ENCODE results near the gene VDAC1.
"Not testable (repeated sequence)": the region's sequence is repeated elsewhere in the genome, so short reads cannot be mapped to it uniquely, and the experiment has no call there.

Gene VDAC1

DNA sequence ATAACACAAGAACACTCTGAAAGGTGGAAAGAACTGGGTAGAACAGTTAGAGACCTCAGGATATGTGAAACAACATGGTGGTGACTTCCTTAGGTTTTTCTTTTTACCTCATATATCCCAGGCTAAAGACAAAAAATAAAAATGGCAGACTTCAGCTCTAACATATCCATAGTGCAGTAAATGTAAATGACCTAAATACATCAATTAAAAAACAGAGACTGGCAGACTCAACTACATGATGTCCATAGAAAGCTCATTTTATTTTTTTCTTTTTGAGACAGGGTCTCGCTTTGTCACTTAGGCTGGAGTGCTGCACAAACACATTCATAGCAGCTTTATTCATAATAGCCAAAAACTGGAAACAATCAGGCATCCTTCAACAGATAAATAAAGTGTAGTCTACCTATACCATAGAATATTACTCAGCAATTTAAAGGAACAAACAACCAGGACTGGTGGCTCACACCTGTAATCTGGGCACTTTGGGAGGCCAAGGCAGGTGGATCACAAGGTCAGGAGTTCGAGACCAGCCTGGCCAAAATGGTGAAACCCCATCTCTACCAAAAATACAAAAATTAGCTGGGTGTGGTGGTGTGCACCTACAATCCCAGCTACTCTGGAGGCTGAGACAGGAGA lies 41.2 kb downstream of the VDAC1 start:
- DNase-seq: no peak

DNA sequence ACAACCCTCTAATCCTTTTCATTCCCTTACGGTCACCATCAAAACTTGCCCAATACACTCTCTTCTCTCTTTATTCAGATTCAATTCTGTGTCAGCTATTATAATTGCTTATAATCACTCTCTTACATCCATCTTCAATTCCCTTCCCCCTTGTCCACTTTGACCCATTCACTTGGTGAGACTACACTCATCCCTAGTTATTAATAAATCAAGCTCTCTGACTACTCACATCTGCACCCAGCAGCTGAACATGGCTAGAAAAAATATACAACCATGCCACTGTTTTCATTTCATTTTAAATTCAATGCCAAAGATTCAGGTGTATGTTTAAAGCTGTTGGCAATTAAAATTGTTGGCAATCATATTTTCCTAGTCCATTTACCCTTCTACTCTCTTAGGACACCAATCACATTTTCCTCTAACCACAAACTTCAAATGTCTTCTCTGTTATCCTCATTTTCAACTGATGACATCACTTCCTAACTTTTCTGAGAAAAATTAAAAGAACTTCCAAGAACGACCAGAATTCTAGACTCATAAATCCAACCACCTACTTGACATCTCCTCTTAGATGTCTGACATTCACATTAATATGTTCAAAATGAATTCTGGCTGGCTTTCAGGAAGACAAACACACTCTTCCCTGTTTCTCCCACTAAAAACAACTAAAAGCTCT lies 41.8 kb downstream of the VDAC1 start:
- no peak for DNase-seq

DNA sequence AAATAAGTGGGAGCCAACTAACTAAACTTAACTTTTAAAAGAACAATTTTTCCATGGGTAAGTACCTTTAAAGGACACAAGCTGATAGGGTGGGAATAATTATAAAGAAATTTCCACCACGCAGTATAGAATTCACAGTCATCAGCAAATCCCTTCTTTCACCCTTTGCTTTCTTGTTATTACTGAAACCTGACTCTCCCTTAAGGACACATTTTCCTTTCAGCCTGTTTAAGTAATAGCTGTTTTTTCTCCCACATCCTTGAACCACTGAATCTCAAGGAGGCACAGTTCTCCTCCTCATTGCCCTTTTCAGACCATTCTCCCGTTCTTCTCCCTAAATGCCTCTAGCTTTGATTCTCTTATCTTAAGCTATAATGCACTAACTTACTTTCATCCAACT lies 42.6 kb downstream of the VDAC1 start:
- DNase-seq: no peak

DNA sequence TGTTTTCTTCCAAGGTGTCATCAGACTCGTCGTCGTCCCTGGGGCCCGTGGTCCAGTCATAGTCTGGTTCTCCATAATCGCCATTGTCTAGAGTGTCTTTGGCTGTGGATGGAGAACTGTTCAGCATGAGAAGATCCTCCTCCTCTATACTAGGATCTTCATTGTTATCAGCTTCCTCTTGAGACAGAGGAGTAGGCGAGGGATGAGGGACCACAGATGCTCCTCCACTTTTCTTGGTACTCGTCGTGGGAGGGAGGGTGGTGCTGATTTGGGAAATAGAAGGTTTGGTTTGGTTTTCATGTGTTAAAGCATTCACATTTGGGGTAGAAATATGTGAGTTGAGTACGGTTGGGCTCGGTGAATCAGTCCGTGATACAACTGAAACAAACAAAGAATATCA lies 45.1 kb downstream of the VDAC1 start:
- DNase-seq: no peak

DNA sequence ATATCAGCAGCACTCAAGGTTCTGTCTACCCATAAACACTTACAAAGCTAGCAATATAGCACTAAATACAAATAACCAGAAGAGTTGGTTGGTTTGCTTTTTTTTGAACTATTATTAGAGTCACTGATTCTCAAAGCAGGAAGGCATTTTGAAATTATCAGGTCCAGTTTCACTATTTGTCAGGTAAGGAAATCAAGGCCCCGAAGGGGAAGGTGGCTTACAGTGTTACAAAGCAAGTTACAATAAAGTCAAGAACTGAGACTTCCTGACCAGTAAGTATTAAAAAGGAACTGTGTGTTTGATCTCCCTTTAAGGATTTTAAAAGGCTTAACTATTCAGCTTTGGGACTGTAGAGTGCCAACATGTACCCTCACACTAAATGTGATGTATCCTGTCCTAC lies 47.2 kb downstream of the VDAC1 start:
- no peak for DNase-seq

DNA sequence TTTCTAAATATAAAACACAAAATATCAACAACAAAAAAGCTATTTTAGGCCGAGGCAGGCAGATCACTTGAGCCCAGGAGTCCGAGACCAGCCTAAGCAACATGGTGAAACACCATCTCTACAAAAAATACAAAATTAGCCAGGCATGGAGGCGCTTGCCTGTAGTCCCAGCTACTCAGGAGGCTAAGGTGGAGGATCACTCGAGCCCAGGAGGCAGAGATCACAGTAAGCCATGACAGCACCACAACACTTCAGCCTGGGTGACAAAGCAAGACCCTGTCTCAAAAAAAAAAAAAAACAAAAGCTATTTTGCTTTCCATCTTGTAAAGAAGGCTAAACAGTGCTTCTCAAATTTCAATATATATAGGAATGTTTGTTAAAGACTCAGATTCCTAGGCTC lies 47.7 kb downstream of the VDAC1 start:
- DNase-seq: no peak

DNA sequence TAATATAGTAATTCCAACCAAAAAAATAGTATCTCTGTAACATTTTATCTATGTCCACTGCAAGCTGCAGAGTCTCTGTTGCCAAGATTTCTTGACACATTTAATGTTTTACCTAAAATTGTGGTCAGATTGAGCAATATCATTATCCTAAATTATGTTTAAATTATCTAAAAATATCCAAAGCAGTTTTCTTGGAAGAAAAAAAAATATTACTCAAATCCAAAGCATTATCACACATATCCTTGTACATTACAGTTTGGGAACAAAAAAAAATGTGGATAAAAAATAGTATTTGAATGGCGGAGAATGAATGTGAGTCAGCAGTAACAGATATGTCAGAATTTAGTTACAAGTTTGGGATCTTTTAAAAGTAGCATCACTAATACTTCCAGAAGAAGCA lies 48.6 kb downstream of the VDAC1 start:
- DNase-seq: not testable (repeated sequence)

DNA sequence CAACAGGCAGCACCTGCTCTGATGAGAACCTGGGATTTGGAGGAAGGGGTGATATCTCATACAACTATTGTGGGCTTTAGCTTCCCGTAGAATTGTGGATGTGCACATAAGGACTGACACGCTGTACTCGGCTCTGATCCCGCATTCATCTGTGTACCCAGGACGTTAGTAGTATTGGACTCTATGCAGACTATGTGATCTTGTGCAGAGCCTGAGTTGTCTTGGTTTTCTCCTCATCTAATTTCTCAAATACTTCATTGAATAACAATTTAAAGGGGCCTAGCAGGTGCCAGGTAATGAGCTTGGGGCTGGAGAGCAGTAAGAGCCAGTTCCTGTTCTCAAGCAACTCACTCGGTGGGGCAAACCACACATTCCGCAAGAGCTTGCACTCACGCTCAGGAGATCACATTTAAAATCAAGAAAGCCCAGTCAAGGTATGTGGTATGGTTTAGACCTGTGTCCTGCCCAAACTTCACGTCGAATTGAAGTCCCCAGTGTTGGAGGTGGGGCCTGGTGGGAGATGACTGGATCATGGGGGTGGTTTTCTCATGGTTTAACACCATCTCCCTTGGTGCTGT lies 51.1 kb downstream of the VDAC1 start:
- DNase-seq: no peak

DNA sequence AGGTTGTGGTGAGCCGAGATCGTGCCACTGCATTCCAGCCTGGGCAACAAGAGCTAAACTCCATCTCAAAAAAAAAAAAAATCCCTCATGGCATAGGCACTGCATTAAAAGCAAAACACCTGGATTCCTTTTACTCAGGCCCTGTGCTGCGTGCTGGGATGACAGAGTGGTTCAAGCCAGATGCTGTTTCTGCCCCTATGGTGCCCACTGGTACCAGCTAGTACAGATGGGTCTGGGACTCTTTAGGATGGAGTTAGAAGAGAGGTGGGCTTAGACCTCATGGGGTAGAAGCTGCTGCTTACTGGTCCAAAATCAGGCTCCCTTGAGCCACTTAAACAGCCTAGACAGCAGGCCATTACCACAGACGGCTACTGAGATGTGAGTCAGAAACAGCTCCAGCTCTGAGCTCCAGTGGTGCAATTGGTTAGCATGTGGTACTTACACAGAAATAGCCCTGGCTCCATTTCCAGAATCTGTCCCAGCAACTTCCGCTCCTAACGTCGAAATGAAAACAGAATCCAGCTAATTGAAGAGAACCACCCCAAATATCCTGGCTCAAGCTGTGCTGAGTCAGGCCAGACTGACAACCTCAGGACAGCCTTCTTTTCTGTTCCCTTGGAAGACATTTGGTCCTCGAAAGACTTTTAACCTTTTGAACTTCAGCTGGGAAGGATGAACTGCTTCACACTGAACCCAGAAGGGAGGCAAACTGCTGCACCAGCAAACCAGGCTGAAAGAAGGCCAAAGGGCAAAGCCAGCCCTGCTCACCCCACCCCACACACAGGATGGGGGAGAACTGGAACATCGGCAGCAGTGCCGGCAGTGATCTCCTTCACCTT lies 51.8 kb downstream of the VDAC1 start:
- DNase-seq: no peak

DNA sequence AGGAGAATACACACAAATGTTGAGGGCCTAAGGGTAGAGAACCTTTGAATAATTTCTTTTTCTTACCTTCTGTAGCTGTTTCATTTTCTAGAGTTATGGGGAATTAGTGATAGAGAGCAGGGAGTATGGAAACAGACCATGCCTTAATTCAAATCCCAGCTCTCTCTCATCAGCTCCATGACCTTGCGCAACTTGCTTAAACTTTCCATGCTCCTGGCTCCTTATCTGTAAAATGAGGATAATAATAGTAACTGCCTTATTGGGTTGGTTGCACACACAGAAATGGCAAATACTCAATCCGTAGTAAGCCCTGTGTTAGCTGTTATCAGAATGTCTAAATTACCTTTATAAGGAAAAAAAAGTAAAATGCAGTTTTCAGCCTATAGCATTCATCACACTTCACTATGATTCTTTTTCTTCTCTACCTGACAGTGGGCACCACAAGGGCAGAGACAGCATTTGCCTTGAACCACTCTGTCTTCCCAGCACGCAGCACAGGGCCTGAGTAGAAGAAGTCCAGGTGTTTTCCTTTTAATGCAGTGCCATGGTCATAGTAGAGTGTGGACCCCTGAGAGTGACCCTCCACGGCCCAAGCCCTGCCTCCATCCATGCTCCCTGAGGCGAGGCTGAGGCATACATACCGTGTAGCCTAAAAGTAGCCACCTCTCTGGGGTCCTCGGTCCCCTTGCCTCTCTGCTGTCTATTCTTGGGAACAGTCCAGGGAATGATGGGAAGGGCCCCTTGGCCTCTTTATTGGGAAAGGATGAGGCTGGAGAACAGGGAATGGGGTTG lies 53.8 kb downstream of the VDAC1 start:
- no peak for DNase-seq

DNA sequence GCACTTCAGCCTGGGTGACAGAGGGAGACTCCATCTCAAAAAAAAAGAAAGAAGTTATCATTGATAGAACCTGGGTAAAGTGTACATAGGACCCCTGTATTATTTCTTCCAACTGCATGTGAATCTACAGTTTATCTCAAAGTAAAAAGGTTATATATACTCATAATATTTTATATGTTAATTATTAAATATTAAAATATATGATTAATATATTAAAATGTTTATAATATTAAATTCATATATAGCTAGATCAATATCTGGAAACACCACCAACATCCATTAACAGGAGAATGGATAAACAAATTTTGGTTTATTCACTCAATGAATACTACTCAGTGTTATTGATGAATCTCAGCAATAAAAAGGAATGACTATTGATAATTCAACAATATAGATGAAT lies 56.1 kb downstream of the VDAC1 start:
- no peak for DNase-seq

DNA sequence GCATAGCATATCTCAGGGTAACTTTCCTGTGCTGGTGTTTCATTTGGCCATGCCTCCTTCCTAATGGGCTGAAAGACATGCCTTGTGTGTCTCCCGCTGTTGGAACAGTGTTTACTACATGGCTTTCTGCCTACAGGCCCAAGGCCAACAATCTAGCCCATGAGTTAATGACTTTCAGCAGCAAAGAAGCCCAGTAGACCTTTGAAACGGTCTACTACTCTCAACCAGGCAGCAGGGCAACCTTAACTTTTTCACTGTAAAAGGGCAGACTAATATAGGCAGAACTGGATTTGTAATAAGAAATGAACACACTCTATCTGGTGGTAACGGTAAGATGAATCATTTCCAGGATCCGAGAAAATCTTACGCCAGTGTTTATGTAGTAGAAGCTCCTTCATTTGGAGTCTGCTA lies 57.3 kb downstream of the VDAC1 start:
- DNase-seq: no peak

DNA sequence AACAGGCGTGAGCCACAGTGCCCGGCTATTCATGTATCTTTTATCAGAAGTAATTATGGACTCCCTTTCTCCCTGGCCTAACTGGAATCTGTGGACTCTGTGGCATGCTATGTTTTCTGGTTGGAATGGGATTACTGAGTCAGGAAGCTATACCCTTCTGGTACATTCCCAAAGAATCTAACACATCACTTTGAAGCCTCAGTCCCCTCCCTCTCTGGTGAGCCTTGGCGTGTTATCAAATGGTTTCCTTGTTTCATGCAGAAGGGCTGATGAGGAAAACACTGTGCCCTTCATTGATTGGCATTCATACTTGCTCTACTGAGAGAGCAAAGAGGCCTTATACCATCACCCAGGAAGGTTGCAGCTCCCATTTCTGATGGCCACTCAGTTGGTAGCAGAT lies 59.2 kb downstream of the VDAC1 start:
- no peak for DNase-seq

DNA sequence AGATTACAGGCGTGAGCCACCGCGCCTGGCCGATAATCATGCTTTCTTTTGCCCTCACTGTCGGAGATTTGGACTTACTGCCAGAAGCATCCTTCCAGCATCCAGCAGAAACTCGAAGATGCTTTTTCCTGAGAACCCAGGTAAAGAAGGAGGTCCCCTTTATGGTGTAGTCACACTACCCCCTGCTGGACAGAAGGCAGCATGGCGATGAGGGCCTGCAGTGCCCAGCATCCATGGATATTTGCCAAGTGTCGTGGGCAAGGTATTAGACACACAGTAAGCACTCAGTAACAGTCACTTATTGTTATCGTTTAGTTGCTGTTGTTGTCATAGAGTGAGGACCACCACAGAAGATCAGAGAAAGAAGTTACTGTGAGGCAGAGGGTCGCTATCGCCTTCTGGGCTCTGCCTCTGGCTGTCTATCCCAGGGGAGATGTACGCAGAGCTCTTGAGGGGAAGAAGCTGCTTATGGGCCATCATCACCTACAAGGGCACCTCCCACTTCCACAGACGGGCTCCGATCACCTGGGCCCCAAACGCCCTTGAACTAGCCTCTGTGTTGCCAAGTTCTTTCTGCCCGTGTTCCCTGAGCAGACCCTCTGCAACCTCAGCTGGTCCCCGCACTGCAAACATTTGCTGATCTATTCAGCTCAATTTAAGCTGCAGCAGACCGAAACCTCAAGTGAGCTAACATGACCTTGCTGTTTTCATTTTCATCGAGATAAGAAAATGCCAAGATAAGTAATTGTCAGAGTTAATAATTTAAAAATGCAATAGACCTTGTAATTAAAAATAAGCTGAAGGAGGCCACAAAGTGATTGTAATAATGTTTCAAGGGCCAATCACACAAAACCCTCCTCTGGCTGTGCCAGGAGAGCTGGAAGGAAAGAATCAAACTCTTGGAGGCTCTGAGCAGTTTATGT lies 60.3 kb downstream of the VDAC1 start:
- peak; percentile 30 for DNase-seq

DNA sequence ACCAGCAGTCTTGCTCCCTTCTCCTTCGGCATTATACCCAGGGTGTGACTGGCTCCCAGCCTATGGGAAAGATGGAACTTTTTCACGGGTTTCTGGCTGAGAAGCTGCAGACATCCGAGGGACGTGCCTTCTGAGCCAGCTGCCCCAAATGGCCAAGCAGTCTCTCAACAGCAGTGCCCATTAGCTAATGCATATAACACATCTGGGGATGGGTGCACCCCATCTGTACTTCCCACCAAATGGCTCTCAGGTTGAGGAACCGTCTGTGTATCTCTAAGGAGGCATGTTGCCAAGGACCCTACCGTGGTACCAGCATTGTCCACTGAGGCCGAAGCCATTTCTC lies 61.3 kb downstream of the VDAC1 start:
- DNase-seq: no peak

DNA sequence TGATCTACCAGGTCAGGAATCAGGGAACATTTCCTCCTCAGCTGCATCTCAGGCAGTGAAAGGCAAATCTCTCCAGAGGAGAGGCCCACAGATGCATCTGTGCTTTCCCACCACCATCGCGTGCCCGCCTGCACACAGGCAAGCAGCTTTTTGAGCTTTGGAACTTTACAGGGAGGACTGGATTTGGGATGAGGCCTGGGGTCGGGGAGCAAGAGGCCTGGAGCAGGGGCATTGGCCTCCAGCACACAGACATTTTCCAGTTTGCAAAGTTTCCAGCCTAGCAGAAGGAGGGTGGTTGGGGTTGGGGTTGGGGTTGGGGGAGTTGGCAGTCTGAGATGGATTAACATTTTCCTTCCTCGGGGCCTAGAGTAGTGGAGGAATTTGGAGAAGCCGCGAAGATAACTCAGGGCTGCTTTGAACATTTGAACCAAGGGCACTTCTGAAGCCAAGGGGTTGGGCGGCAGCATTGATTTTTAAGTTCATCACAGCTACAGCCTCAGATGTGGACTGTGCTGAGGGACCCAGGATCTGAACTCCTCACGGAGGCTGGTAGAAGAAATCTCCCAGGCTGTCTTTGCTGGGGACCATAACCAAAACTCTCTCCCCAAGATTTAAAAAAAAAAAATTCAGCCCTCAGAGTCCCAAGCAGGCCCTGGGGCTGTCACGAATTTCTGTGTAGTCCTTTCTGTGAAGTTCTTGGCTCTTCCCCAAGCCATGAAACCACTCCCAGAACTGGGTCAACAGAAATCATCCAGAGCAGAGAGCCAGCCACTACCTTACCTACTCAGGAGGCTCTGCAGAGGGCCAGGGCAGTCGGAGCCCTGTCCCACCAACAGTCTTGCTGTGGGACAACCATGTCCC lies 61.9 kb downstream of the VDAC1 start:
- DNase-seq: no peak

DNA sequence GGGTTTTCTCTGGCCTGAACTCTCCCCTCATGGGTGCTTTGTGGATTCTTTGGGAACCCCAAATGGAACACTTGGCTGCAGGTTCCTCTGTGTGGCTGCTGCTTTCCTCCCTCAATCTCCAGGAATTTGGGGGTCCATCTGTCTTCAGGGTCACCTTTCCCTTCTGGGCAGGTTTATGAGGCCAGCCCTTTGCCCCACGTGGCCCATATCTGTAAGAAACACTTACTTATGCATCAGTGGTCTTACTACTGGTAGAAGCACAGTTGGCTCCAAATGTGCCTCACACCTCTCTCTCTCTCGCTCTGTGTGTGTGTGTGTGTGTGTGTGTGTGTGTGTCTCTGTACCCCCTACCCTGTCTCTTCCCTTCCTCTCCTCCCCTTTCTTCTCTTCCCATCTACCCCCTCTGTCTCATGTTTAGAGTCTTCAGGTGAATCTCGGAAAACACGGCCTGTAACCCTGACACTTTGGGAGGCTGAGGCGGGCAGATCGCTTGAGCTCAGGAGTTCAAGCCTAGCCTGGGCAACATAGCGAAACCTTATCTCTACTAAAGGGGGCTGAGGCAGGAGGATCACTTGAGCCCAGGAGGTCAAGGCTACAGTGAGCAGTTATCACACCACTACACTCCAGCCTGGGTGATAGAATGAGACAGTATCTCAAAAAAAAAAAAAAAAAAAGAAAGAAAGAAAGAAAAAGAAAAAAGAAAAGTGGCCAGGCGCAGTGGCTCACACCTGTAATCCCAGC lies 63.1 kb downstream of the VDAC1 start:
- DNase-seq: no peak

DNA sequence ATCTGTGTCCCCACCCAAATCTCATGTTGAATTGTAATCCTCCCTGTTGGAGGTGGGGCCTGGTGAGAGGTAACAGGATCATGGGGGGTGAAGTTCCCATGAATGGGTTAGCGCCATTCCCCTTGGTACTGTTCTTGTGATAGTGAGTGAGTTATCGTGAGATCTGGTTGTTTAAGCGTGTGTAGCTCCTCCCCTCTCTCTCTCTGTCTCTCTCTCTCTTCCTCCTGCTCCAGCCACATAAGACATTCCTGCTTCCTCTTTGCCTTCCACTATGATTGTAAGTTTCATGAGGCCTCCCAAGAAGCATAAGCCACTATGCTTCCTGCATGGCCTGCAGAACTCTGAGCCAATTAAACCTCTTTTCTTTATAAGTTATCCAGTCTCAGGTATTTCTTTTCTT lies 65.1 kb downstream of the VDAC1 start:
- no peak for DNase-seq

DNA sequence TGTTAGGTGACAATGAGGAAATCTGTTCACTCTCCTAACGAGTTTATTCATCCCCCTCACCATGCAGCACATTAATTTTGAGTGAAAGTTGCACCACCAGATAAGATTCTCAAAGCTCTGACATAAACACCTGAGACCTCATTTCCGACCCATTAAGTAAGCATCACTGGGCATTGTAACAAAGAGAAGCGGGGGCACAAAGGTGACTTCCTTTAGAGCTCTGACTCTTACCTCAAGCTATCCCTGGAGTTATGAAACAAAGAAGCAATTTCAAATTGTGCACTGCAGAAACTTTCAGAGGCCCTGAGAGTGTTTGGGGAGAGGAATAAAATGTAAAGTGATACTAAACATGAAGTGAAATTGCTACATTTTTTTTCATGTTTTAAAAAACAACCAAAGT lies 65.8 kb downstream of the VDAC1 start:
- no peak for DNase-seq
